ENCODE data around the gene PRICKLE1.

GRCh38 chr12:42633594-42633993, 44.0 kb upstream of the PRICKLE1 start:
- TF ChIP-seq CTCF (conservative IDR thresholded peaks at IDR 0.05; ENCODE audit: low read length) (no peak), EZH2phosphoT487 (IDR thresholded peaks at IDR 0.05; ENCODE audit: borderline replicate concordance) (no peak)

All from Loucy (cell line).